Cerebellar nuclear complex (tissue), 1 donor: ENCODE measurements around the gene CCDC102B.
"Not testable (repeated sequence)": the region's sequence is repeated elsewhere in the genome, so short reads cannot be mapped to it uniquely, and the experiment has no call there.

ENCODE experiments used
- DNase-seq, 2 experiments: peaks; one replicate each; lab custom pipeline; 2025; lab: John Stamatoyannopoulos, UW

CCDC102B gene

DNA sequence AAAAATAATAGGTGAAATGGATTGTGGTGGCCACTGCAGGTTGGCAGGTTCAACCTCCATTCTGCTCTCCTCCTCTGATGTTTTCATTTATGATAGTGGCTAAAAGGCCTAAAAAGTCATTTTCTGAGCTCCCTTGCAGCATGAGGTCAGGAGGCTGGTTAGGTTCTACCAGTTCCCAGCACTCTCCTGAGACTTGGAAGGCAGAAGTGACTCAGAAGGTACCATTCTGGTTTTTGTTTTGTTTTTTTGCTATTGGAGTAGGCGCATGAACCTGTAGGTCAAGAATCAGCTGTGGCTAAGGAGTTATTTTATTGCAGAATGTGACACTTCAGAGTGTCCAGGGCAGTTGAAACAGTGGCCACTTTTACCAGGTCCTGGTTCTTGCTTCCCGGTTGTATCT is 181.9 kb downstream of the CCDC102B start:
- DNase-seq, result no peak

DNA sequence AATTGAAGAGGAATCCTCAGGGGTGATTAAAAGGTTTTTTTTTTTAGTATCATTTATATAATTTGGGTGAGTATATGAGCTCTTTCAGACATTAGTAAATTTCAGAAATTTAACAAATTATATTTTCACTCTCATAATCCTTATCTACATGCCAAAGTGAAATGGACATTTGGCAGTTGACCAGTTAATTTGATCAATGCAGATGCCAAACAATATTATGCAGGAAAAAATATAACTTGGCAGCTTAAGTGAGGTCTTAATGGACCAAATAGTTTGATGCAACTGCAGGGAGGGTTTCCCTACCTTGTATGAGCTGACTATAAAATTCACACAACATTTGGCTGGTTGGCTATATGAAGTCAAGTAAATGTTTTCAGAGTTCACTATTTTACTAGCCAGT is 185.2 kb downstream of the CCDC102B start:
- DNase-seq, result no peak

- DNase-seq, result no peak
Observed at GRCh38 chr18:68984342-68984741, 186.5 kb downstream of the CCDC102B start.

GRCh38 chr18:68985172-68985820 is 187.4 kb downstream of the CCDC102B start:
- DNase-seq, result no peak

DNA sequence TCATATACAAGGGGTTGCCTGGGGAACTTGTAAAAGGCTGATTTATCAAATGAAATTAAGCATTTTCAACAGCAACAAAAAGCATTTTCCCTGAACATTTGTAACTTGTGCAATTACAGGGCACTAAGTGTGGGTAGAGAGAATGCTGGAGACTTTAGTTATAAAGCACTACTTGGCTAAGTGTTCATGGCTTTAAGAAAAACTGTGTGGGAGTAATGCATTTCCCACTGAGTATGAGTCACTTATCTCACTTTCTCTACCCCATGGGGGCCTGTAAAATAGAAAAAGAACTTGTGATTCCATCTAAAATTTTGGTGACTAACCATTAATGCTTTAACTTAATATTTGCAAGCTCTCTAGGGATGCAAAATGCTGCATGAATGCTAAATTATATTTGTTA is 193.4 kb downstream of the CCDC102B start:
- no peak for DNase-seq

DNA sequence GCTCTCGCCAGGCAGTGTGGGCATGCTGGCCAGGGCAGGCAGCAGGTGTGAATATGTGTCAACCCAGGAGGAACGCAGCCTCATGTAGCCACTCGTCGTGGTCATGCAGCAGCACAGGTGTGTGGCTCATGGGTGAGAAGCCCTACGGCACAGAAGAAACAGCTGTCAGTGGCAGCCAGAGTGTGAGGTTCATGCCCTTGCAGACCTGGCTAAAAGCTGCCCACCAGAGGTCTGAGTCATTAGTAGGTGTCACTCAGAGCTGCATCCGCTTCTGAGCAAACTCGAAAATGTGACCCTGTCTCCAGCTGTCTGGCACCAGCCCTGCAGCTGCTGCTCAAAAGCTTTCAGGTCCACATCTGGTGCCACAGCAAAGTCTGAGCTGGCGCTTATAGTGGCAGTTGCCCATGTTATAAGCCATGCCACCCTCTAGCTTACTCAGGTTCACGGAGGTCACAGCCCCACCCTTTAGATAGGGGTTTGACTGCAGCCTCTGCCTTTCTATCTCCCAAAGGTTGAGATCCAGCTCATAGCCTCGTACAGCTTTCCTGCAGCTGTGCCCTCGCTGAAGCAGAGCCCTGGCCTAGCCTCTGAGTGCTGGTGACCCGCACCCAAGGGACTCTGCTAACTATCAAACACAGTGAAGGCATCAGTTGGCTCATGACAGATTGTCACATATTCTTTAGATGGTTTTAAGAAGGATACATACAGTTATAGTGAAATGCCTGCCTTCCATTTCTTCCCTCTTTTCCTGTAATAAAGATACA is 195.0 kb downstream of the CCDC102B start:
- no peak for DNase-seq

GRCh38 chr18:68995675-68996074 is 197.8 kb downstream of the CCDC102B start:
- DNase-seq, result no peak

DNA sequence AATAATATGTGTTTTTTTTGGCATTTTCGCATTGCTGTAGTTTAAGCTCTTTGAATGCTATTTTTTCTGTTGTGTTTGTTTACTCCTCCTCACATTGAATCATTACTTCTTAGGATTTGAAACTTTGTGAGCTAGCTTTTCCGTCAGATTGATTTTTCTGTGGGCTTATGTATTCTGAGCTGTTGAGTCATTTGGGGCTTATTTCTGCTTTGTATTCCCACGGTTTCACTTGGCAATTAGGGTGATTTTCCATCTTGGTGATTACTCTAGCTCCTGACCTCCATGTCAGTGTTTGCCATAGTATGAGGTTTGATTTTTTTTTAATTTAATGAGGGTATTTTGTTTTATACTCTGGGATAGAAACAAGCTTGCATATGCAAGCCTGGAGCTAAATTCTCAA is 200.0 kb downstream of the CCDC102B start:
- no peak for DNase-seq

GRCh38 chr18:69000366-69000765 is 202.5 kb downstream of the CCDC102B start:
- DNase-seq, result no peak

- DNase-seq, result no peak
Observed at GRCh38 chr18:69002233-69002632, 204.4 kb downstream of the CCDC102B start.

DNA sequence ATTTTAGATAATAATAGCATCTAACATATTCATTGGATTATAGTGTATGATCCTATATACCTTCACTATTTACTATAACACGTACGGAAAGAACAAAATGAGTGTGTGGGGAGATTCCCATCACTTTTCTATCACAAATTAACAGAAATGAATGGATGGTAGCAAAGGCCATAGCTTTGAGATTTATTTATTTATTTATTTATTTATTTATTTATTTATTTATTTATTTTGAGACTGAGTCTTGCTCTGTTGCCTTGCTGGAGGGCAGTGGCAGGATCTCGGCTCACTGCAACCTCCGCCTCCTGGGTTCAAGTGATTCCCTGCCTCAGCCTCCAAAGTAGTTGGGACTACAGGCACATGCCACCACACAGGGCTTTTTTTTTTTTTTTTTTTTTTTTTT is 208.3 kb downstream of the CCDC102B start:
- not testable (repeated sequence) for DNase-seq

GRCh38 chr18:69008538-69008937 is 210.7 kb downstream of the CCDC102B start:
- no peak for DNase-seq

- no peak for DNase-seq
Observed at GRCh38 chr18:69021211-69021805, 223.4 kb downstream of the CCDC102B start.

DNA sequence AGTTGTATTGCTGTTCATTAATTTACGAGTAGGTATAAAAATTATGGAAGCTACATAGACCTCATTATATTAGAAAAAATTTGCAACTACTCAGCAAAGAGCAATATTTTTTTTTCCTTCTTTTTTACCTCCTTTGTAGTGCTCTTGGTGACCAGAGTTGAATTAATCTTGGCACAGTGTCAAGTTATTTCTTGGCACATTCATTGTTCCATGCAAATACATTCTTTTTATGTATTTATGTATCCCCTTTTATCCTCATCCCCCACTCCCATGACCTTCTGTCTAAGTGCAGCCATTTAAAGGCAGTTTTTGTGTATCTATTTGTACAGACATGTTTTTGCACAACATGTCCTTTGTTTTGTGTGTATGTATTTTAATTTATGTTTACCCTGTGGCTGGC is 224.5 kb downstream of the CCDC102B start:
- no peak for DNase-seq

DNA sequence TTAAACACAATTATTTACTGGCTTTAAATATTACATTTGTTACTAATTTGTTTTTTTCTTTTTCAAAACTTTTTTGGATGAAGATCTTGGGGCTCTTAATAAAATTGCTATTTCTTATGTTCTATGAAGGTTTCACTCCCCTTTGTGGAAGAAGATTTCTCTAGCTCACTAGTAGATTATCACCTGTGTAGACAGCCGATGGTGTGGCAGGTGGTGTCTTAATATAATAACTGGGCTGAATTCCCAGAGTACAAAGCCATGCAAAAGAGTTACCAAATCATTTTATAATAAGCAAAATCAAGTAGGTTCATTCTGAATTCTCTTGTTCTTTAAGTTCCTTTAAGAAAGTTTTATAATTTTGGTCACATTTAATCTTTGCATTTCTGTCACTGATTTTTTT is 233.7 kb downstream of the CCDC102B start:
- DNase-seq, result peak; percentile 30 to 47

DNA sequence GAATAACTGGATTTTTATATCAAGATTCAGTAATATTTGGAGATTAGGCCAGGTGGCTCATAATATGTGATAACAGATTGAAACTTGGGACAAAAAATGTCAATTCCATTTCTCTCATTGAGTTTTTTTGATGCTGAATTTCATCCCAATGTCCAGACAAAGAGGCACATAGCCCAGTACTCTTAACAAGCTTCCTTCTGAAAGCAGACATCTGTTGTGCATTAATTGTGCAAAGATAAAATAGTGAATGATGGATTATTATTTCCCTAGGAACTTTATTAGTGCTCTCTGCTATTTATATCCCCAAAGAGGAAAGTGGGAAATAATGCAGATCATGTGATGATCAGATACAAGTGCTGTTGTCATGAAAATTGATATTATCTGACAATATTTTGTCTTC is 234.1 kb downstream of the CCDC102B start:
- DNase-seq, result peak in 1 of 2 experiments; percentile 47

GRCh38 chr18:69035756-69036155 is 237.9 kb downstream of the CCDC102B start:
- DNase-seq, result no peak

GRCh38 chr18:69044215-69044614 is 246.3 kb downstream of the CCDC102B start:
- DNase-seq, result no peak

DNA sequence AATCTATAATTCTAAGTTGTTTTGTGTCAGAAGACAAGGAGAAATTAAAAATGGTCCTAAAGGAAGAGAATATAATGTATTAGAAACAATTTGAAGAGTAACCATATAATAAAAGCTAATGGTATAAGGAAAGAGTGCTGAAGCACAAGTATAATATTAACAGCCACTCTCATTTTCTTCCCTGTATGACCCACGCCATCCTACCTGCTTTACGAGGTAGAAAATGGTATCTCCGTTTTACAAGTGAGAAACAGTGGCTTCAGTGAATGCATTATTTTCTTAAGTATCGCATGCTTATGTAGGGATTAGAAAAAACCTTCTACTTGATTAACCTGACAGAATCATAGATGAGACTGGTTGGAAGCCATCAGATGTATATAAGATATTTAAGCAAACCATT is 266.2 kb downstream of the CCDC102B start:
- no peak for DNase-seq

- no peak for DNase-seq
Observed at GRCh38 chr18:69067048-69067447, 269.2 kb downstream of the CCDC102B start.

- no peak for DNase-seq
Observed at GRCh38 chr18:69071680-69072079, 273.8 kb downstream of the CCDC102B start.

GRCh38 chr18:69081846-69082245 is 284.0 kb downstream of the CCDC102B start:
- no peak for DNase-seq

DNA sequence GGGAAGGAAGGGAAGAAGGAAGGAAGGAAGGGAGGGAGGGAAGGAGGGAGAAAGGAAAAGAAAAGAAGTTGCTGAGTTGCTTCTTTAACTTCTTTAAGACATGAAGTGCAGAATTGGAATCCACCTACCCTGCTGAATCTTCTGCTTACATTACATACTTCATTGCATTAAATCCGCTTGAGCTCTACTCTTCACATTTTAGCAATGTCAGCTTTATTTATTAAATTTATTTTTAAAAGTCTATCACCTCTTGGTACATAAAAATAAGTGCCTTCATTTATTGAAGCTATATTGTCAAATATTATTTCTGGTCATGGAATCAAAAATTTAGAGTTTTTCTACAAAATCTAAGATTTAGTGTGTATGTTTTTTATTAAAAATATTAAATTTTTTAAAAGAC is 284.6 kb downstream of the CCDC102B start:
- no peak for DNase-seq
